SH-SY5Y (cell line): ENCODE data around the gene RHBDL3.

Source experiments
- GATA2 ChIP-seq: IDR thresholded peaks from 2 replicates; pipeline ENCODE4 v1.6.1; 2011; ENCODE audit warnings: mild to moderate bottlenecking, low read depth, low read length
- GATA3 ChIP-seq: IDR thresholded peaks from 2 replicates; pipeline ENCODE4 v1.6.1; 2011; ENCODE audit warnings: low read depth, mild to moderate bottlenecking, low read length, moderate library complexity

RHBDL3 gene

GRCh38 chr17:32278815-32279214 lies 13.2 kb downstream of the RHBDL3 start:
- TF ChIP-seq GATA3: no peak
- TF ChIP-seq GATA2: no peak

GRCh38 chr17:32279891-32280716 lies 14.5 kb downstream of the RHBDL3 start:
- no peak for TF ChIP-seq GATA3
- no peak for TF ChIP-seq GATA2

GRCh38 chr17:32281011-32281451 lies 15.4 kb downstream of the RHBDL3 start:
- TF ChIP-seq GATA2: no peak
- no peak for TF ChIP-seq GATA3

- TF ChIP-seq GATA2: no peak
- TF ChIP-seq GATA3: no peak
Observed at GRCh38 chr17:32283745-32284201, 18.1 kb downstream of the RHBDL3 start.

GRCh38 chr17:32285306-32285705 lies 19.7 kb downstream of the RHBDL3 start:
- TF ChIP-seq GATA3 (no peak), GATA2 (no peak)

GRCh38 chr17:32285746-32286517 lies 20.3 kb downstream of the RHBDL3 start:
- TF ChIP-seq GATA2: no peak
- no peak for TF ChIP-seq GATA3

- TF ChIP-seq GATA2 (no peak), GATA3 (no peak)
Observed at GRCh38 chr17:32286518-32286900, 20.9 kb downstream of the RHBDL3 start.

- no peak for TF ChIP-seq GATA3
- TF ChIP-seq GATA2: no peak
Observed at GRCh38 chr17:32287804-32288511, 22.3 kb downstream of the RHBDL3 start.

- no peak for TF ChIP-seq GATA2
- TF ChIP-seq GATA3: no peak
Observed at GRCh38 chr17:32288615-32289014, 23.0 kb downstream of the RHBDL3 start.

- TF ChIP-seq GATA3 (no peak), GATA2 (no peak)
Observed at GRCh38 chr17:32289471-32290070, 23.9 kb downstream of the RHBDL3 start.

DNA sequence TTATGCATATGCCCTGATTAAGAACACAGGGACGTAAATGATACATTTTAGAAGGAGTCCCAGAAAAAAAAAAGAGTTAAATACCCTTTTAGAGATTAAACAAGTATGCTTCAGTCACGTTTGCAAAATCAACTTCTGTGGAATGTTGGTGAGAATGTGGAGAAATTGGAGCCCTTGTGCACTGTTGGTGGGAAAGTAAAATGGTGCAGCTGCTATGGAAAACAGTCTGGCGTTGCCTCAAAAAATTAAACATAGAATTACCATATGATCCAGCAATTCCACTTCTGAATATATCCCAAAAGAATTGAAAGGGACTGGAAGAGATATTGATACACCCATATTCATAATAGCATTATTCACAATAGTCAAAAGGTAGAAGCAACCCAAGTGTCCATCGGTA lies 26.5 kb downstream of the RHBDL3 start:
- TF ChIP-seq GATA2 (no peak), GATA3 (no peak)

DNA sequence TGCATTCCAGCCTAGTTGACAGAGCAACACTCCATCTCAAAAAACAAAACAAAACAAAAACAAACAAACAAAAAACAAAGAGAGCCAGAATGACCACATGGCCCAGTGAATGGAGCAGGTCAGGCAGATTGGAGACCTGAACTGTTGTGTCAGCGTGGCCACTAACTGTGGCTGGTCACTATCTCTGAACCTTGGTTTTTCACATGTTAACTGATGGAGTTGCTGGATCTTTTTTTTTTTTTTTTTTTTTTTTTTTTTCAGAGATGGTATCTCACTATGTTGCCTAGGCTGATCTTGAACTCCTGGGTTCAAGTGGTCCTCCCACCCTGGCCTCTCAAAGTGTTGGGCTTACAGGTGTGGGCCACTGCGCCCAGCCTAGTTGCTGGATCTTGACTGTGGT lies 31.8 kb downstream of the RHBDL3 start:
- TF ChIP-seq GATA2 (no peak), GATA3 (no peak)

DNA sequence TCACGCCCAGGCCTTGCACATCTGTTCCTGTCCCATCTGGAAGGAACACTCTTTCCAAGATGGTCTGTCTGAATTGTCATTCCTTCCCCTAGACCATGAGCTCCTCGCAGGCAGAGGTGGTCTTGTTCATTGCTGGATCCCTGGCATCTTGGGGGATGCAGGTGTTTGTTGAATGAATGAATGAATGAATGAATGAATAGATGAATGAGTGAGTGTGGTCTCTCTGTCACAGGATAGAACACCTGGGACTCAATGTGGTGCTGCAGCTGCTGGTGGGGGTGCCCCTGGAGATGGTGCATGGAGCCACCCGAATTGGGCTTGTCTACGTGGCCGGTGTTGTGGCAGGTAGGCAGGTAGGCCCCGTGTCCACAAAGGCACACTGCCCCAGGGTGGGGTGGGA lies 32.2 kb downstream of the RHBDL3 start:
- TF ChIP-seq GATA2 (no peak), GATA3 (no peak)

- TF ChIP-seq GATA3: no peak
Observed at GRCh38 chr17:32298298-32298697, 32.7 kb downstream of the RHBDL3 start.
